ENCODE measurements around the gene MDC1.

The MDC1 gene

DNA sequence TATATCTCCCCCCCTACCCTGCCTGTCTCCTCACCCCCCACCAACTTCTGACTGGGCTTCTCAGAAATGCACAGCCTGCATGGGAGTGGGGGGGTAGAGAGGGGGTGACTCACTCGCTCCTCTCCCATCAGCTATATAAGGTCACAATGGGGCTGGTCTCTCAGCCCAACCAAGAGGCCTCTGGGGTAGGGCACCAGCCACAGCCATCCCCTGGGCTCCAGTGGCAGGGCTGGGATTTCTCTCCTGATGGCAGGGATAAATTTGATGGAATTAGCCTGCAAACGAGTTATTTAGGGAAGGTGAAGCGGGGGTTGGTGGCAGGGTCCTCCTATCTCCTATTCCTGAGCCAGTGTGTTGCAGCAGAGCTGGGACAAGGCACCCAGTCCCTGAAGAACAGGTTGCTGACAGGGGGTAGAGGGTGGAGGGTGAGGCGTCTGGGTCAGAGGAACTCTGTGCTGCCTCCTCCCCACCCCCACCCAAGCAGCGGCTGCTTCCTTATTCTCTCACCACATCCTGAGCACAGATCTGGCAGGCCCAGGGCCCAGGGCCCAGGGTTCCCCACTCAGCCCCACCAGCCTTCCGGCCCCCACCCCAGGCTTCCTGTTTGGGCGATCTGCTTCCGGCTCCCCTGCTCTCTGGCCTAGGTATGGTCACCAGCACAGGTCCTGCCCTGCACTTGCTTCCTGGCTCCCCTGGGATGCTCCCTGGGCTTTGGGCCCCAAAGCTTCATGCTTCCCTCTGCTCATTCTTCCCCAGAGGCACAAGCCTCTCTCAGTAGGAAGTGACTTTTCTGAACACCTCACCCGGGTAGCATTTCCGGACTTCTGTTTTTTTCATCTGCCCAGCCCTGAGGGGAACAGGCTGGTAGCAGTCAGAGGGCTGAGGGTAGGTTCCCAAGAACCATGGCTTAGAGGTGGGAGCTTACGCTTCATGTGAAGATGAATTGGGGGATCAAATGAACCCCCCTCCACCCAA is 34.7 kb downstream of the MDC1 start (continued):
- TF ChIP-seq SP7 (tag by site-specific recombination; IDR thresholded peaks at IDR 0.05) (peak; percentile 47; the same call in 1 of the 2 replicates), KLF1 (tag by site-specific recombination; IDR thresholded peaks at IDR 0.05) (no peak), ZNF843 (tag by site-specific recombination; IDR thresholded peaks at IDR 0.05) (no peak), ZBTB17 (tag by site-specific recombination; IDR thresholded peaks at IDR 0.05) (peak; percentile 59), ZNF610 (tag by site-specific recombination; IDR thresholded peaks at IDR 0.05; ENCODE audit: borderline replicate concordance) (no peak), ZNF600 (tag by site-specific recombination; IDR thresholded peaks at IDR 0.05) (peak; percentile 57; the same call in 1 of the 2 replicates), GLIS1 (tag by site-specific recombination; IDR thresholded peaks at IDR 0.05) (peak; percentile 75)
- TF ChIP-seq, protein P1, sequence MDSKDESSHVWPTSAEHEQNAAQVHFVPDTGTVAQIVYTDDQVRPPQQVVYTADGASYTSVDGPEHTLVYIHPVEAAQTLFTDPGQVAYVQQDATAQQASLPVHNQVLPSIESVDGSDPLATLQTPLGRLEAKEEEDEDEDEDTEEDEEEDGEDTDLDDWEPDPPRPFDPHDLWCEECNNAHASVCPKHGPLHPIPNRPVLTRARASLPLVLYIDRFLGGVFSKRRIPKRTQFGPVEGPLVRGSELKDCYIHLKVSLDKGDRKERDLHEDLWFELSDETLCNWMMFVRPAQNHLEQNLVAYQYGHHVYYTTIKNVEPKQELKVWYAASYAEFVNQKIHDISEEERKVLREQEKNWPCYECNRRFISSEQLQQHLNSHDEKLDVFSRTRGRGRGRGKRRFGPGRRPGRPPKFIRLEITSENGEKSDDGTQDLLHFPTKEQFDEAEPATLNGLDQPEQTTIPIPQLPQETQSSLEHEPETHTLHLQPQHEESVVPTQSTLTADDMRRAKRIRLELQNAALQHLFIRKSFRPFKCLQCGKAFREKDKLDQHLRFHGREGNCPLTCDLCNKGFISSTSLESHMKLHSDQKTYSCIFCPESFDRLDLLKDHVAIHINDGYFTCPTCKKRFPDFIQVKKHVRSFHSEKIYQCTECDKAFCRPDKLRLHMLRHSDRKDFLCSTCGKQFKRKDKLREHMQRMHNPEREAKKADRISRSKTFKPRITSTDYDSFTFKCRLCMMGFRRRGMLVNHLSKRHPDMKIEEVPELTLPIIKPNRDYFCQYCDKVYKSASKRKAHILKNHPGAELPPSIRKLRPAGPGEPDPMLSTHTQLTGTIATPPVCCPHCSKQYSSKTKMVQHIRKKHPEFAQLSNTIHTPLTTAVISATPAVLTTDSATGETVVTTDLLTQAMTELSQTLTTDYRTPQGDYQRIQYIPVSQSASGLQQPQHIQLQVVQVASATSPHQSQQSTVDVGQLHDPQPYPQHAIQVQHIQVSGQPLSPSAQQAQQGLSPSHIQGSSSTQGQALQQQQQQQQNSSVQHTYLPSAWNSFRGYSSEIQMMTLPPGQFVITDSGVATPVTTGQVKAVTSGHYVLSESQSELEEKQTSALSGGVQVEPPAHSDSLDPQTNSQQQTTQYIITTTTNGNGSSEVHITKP (tag by site-specific recombination; IDR thresholded peaks at IDR 0.05), result peak; percentile 87
- TF ChIP-seq, protein P2, sequence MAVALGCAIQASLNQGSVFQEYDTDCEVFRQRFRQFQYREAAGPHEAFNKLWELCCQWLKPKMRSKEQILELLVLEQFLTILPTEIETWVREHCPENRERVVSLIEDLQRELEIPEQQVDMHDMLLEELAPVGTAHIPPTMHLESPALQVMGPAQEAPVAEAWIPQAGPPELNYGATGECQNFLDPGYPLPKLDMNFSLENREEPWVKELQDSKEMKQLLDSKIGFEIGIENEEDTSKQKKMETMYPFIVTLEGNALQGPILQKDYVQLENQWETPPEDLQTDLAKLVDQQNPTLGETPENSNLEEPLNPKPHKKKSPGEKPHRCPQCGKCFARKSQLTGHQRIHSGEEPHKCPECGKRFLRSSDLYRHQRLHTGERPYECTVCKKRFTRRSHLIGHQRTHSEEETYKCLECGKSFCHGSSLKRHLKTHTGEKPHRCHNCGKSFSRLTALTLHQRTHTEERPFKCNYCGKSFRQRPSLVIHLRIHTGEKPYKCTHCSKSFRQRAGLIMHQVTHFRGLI (tag by site-specific recombination; IDR thresholded peaks at IDR 0.05), result peak; percentile 100

DNA sequence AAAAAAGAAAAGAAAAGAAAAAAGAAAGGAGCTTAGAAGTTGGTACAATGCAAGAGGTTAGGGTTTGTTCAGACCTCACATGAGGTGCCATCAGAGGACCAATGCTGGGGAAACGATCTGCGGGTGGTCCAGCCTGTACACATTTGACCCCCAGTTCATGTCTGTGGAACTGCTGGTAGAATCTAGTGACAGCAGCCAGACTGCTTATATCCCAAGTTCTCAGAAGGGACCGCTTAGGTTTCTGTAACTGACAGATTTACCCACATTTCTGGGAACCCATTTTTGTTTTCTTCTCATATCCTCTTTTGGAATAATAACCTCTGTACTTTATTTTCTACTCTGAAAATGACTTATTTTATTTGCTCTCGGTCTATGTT is 35.3 kb downstream of the MDC1 start:
- H3K27ac ChIP-seq (ENCODE audit: extremely low read depth, low read depth, low read length), result peak overlapping the region; percentile 70
- TF ChIP-seq ZNF133 (tag by site-specific recombination; IDR thresholded peaks at IDR 0.05) (no peak), ZNF223 (tag by site-specific recombination; IDR thresholded peaks at IDR 0.05) (no peak)
- TF ChIP-seq, protein P3, sequence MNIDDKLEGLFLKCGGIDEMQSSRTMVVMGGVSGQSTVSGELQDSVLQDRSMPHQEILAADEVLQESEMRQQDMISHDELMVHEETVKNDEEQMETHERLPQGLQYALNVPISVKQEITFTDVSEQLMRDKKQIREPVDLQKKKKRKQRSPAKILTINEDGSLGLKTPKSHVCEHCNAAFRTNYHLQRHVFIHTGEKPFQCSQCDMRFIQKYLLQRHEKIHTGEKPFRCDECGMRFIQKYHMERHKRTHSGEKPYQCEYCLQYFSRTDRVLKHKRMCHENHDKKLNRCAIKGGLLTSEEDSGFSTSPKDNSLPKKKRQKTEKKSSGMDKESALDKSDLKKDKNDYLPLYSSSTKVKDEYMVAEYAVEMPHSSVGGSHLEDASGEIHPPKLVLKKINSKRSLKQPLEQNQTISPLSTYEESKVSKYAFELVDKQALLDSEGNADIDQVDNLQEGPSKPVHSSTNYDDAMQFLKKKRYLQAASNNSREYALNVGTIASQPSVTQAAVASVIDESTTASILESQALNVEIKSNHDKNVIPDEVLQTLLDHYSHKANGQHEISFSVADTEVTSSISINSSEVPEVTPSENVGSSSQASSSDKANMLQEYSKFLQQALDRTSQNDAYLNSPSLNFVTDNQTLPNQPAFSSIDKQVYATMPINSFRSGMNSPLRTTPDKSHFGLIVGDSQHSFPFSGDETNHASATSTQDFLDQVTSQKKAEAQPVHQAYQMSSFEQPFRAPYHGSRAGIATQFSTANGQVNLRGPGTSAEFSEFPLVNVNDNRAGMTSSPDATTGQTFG (tag by site-specific recombination; IDR thresholded peaks at IDR 0.05; ENCODE audit: borderline replicate concordance), result no peak
- ChIA-PET CTCF (interaction anchor here (0.6 to 19.6 kb wide), 9 partner anchors 9 to 1281 kb away, joined by 3 to 692 read pairs (median 4); partner anchors contain the start of genes DHX16, MDC1, NRM and TUBB), POLR2A (interaction anchor here (0.5 to 7.6 kb wide), 12 partner anchors 9 to 942 kb away, joined by 3 to 120 read pairs (median 8); partner anchors contain the start of genes DHX16, IER3, MDC1 and NRM)
- H3K4me3 ChIP-seq (ENCODE audit: low read depth, low read length), result no peak overlapping the region
- H3K9me3 ChIP-seq (ENCODE audit: control insufficient read depth, insufficient read depth, low read depth, low read length), result no peaks in the 10 kb centered on the region
- peaks cover 23% of the 10 kb centered on the region for H3K4me1 ChIP-seq (ENCODE audit: control insufficient read depth, insufficient read depth, low read length)
- H3K36me3 ChIP-seq (ENCODE audit: control insufficient read depth in 2 of 2, insufficient read depth in 1 of 2, low read length in 2 of 2), result peaks cover 13 to 26% of the 10 kb centered on the region in 2 experiments; a peak in 2 of 3 replicates
